GM19372 (cell line): ENCODE results near the gene UBA3.

Experiments used
- ATAC-seq: cut with Tn5 transposase; IDR thresholded peaks from one replicate; pipeline ENCODE4 v1.9.1; 2021; ENCODE audit warnings: mild to moderate bottlenecking, low read depth, moderate library complexity; ENCODE audit not compliant: unreplicated experiment

The UBA3 gene

GRCh38 chr3:69102384-69102783 is 22.2 kb upstream of the UBA3 start:
- no peak for ATAC-seq

- ATAC-seq = no peak
These were observed 19.4 kb upstream of the UBA3 start for GRCh38 chr3:69099576-69099975.

GRCh38 chr3:69097407-69098086 is 17.4 kb upstream of the UBA3 start:
- ATAC-seq = no peak

GRCh38 chr3:69096299-69096698 is 16.1 kb upstream of the UBA3 start:
- no peak for ATAC-seq

- ATAC-seq = no peak
These were observed 15.5 kb upstream of the UBA3 start for GRCh38 chr3:69095636-69096035.

GRCh38 chr3:69094467-69095205 is 14.5 kb upstream of the UBA3 start:
- no peak for ATAC-seq

- ATAC-seq = peak; percentile 57
These were observed 11.9 kb upstream of the UBA3 start for GRCh38 chr3:69092030-69092516.

GRCh38 chr3:69091389-69092029 is 11.3 kb upstream of the UBA3 start:
- no peak for ATAC-seq

GRCh38 chr3:69090021-69090420 is 9.9 kb upstream of the UBA3 start:
- ATAC-seq = no peak

GRCh38 chr3:69088063-69088462 is 7.9 kb upstream of the UBA3 start:
- ATAC-seq = no peak

- ATAC-seq = no peak
These were observed 7.0 kb upstream of the UBA3 start for GRCh38 chr3:69087030-69087791.

GRCh38 chr3:69085833-69086722 is 5.9 kb upstream of the UBA3 start:
- no peak for ATAC-seq

- peak; percentile 1 for ATAC-seq
These were observed 5.1 kb upstream of the UBA3 start for GRCh38 chr3:69085168-69085832.

- peak; percentile 54 for ATAC-seq
These were observed 4.4 kb upstream of the UBA3 start, which contains the start of gene ARL6IP5 for GRCh38 chr3:69084326-69085167. TSS of gene ARL6IP5 (plus strand) at chr3:69084937. CDS start at chr3:69085048, 111 bp downstream.

GRCh38 chr3:69082805-69083204 is 2.6 kb upstream of the UBA3 start:
- peak; percentile 45 for ATAC-seq

- ATAC-seq = no peak
These were observed 2.2 kb upstream of the UBA3 start for GRCh38 chr3:69082361-69082760.

GRCh38 chr3:69081583-69082262 is 1.6 kb upstream of the UBA3 start:
- ATAC-seq = no peak
